GM12878 (cell line): ENCODE measurements around the gene P2RX4. TPM values are rescaled to one million over a fixed set of nuclear protein-coding genes. Genes with fewer than 3 reads are reported as not detected.
A peak's percentile ranks its signal among the peaks of the same experiment; 100 is the strongest.

Experiments
- ATAC-seq: fragments of 200-7000 bp; cut with Tn5 transposase; 3 replicates; pipeline ENCODE4 v1.9.1; 2020; ENCODE audit warnings: mild to moderate bottlenecking, moderate library complexity
- BruUV-seq: library from RNA; stranded (reverse); fragments of 400-500 nt; replicated peaks from 2 replicates; lab custom pipeline; 2021; lab: Mats Ljungman, UMichigan
- CTCF ChIA-PET: fragments of 300-600 bp; sonication (Branson Sonifier 250); formaldehyde crosslinking; extraction: SDS; loops from one replicate; lab custom pipeline; 2021; ENCODE audit warnings: inconsistent platforms; lab: Yijun Ruan, JAX
- POLR2A ChIA-PET: fragments of 350-600 bp; formaldehyde crosslinking; extraction: SDS; loops from one replicate; lab custom pipeline; 2021; ENCODE audit warnings: inconsistent platforms; lab: Charles Lee
- RAD21 ChIA-PET: fragments of 300-600 bp; sonication (Branson Sonifier 250); formaldehyde crosslinking; loops from one replicate; lab custom pipeline; 2023; ENCODE audit warnings: antibody characterized with exemption; ENCODE audit not compliant: unreplicated experiment; lab: Charles Lee
- SMC1A ChIA-PET: fragments of 300-600 bp; sonication (Branson Sonifier 250); formaldehyde crosslinking; loops from one replicate; lab custom pipeline; 2023; ENCODE audit not compliant: unreplicated experiment, uncharacterized antibody; lab: Charles Lee
- DNase-seq: peaks from one replicate; pipeline ENCODE4 v3.0.0-alpha.2; 2011; ENCODE audit warnings: low read depth, low spot score
- FAIRE-seq: peaks from 3 replicates; lab custom pipeline; 2011; peaks lifted over from hg19 to GRCh38; lab: Jason Lieb, UNC
- H2AFZ ChIP-seq: 2 replicates; pipeline ENCODE4 v1.6.0; 2011; ENCODE audit warnings: low read depth, low read length, control low read depth; ENCODE audit not compliant: control insufficient read depth
- H3K27ac ChIP-seq: 2 replicates; pipeline ENCODE4 v1.5.1; 2011; ENCODE audit warnings: control low read depth; ENCODE audit not compliant: control insufficient read depth, insufficient read depth
- H3K27me3 ChIP-seq, 2 experiments: replicated peaks in 1 of 2; 2 replicates each; pipeline versions ENCODE4 v1.6.0 to v1.6.1; 2011; ENCODE audit warnings: low read length in 1 of 2; ENCODE audit not compliant: control insufficient read depth in 2 of 2, insufficient read depth in 2 of 2
- H3K36me3 ChIP-seq, 2 experiments: 2 replicates each; pipeline ENCODE4 v1.5.1; 2011; ENCODE audit warnings: low read length in 1 of 2; ENCODE audit not compliant: control insufficient read depth in 2 of 2, insufficient read depth in 2 of 2
- H3K4me1 ChIP-seq: 2 replicates; pipeline ENCODE4 v1.6.1; 2011; ENCODE audit warnings: mild to moderate bottlenecking, low read length, moderate library complexity, mixed read lengths; ENCODE audit not compliant: control insufficient read depth, insufficient read depth
- H3K4me2 ChIP-seq: 2 replicates; pipeline ENCODE4 v1.6.0; 2011; ENCODE audit warnings: control low read depth; ENCODE audit not compliant: control insufficient read depth, insufficient read depth
- H3K4me3 ChIP-seq: fragments of 200-600 bp; sonication (generic); 2 replicates; pipeline ENCODE4 v1.5.1; 2016
- H3K79me2 ChIP-seq: 2 replicates; pipeline ENCODE4 v1.6.0; 2011; ENCODE audit warnings: low read length; ENCODE audit not compliant: control insufficient read depth, insufficient read depth
- H3K9ac ChIP-seq: 2 replicates; pipeline ENCODE4 v1.8.0; 2011; ENCODE audit warnings: low read length, control low read depth, mixed read lengths; ENCODE audit not compliant: control insufficient read depth, insufficient read depth
- H3K9me3 ChIP-seq: replicated peaks from 3 replicates; pipeline ENCODE4 v1.5.1; 2011; ENCODE audit warnings: mild to moderate bottlenecking, low read length; ENCODE audit not compliant: control insufficient read depth, insufficient read depth
- H4K20me1 ChIP-seq: 2 replicates; pipeline ENCODE4 v1.6.0; 2011; ENCODE audit not compliant: control insufficient read depth, insufficient read depth
- CEBPZ ChIP-seq: fragments of 150-350 bp; IDR thresholded peaks from 2 replicates; pipeline ENCODE4 v1.6.1; 2016; ENCODE audit warnings: low read depth, low read length
- CUX1 ChIP-seq: IDR thresholded peaks from 2 replicates; pipeline ENCODE4 v1.6.1; 2012; ENCODE audit warnings: improper control_type of control experiment, low read depth, low read length; ENCODE audit not compliant: insufficient replicate concordance
- GATAD2B ChIP-seq: fragments of 450-650 bp; conservative IDR thresholded peaks from 2 replicates; pipeline ENCODE4 v1.6.1; 2017; ENCODE audit warnings: low read depth, mild to moderate bottlenecking, moderate library complexity
- IKZF1 ChIP-seq: fragments of 450-650 bp; conservative IDR thresholded peaks from 2 replicates; pipeline ENCODE4 v1.6.1; 2017; ENCODE audit warnings: antibody characterized with exemption, mild to moderate bottlenecking
- NBN ChIP-seq: fragments of 450-650 bp; IDR thresholded peaks from 2 replicates; pipeline ENCODE4 v1.6.1; 2016
- NFXL1 ChIP-seq: fragments of 450-650 bp; IDR thresholded peaks from 2 replicates; pipeline ENCODE4 v1.6.1; 2017; ENCODE audit warnings: antibody characterized with exemption, mild to moderate bottlenecking, borderline replicate concordance
- RCOR1 ChIP-seq: conservative IDR thresholded peaks from 2 replicates; pipeline ENCODE4 v1.6.1; 2012; ENCODE audit warnings: low read depth, low read length, improper control_type of control experiment
- SP1 ChIP-seq: IDR thresholded peaks from one replicate; pipeline ENCODE4 v1.6.1; 2011; ENCODE audit warnings: low read depth, low read length
- WRNIP1 ChIP-seq: IDR thresholded peaks from 2 replicates; pipeline ENCODE4 v1.6.1; 2011; ENCODE audit warnings: low read depth, low read length, improper control_type of control experiment, borderline replicate concordance
- WGBS: methylation state at CpG from one replicate; pipeline ENCODE4 v1.1.6; 2016; ENCODE audit warnings: low lambda C conversion rate; ENCODE audit not compliant: insufficient replicate concordance, insufficient coverage; ENCODE audit errors: missing lambda C conversion rate; 5-methylcytosine and 5-hydroxymethylcytosine counted together
- in situ Hi-C: fragments of 300-500 bp; cut with MboI; formaldehyde crosslinking; loops from 9 replicates; pipeline ENCODE4 v1.14.3; 2018; ENCODE audit warnings: mixed read lengths
- intact Hi-C: fragments of 100-400 bp; cut with micrococcal nuclease; formaldehyde crosslinking; loops from one replicate; pipeline ENCODE4 v1.14.2; 2022; ENCODE audit not compliant: unreplicated experiment
- polyA plus RNA-seq, 11 experiments: library from polyadenylated mRNA; depleted of rRNA in 4 of 11; unstranded in 6 of 11; stranded (reverse) in 5 of 11; fragments of >200 nt; fragmentation: Nextera tagmentation in 4 of 11; fragmentation: Illumina TruSeq in 1 of 11; extraction: Ambion mirVana in 4 of 11; extraction: Trizol in 1 of 11; gene quantifications; 1 replicate in 1 of 11; 2 replicates in 10 of 11; pipeline versions ENCODE4 v1.2.1 to v1.2.3, GENCODE V29; 2011 to 2016; ENCODE audit warnings: inconsistent platforms in 2 of 11, missing spikeins in 2 of 11, low read depth in 1 of 11
- total RNA-seq, 4 experiments: library from RNA; depleted of rRNA in 3 of 4; stranded (reverse); fragments of >200 nt in 3 of 4; fragmentation: Illumina TruSeq in 1 of 4; extraction: Trizol in 1 of 4; gene quantifications; 2 replicates each; pipeline versions ENCODE4 v1.2.1 to v1.2.3, GENCODE V29; 2013 to 2021

The P2RX4 gene
- total and polyA plus RNA-seq, 10 of the 15 experiments (the other 5 are each of a cell fraction or from before 2014, with no cell fraction given): 9.0 to 43.4 (median 20.5) TPM

GRCh38 chr12:121259074-121259473, 49.1 kb downstream of the P2RX4 start (continued):
- no peak for TF ChIP-seq WRNIP1
- peak; percentile 41 for TF ChIP-seq SP1
- TF ChIP-seq NBN: 0 out of 2 replicates have a peak, but pooled peaks have one; percentile 26
- TF ChIP-seq CUX1: no peak
- peak; percentile 23; the same call in 1 of the 2 replicates for TF ChIP-seq IKZF1

- 62% methylated on average over 7 of the region's 7 CpGs for WGBS
- POLR2A ChIA-PET: interaction anchor here (0.8 kb wide), 1 partner anchor 9 kb away, joined by 3 read pairs; no protein-coding TSS in a partner anchor
- no peak for ATAC-seq
- no peak for DNase-seq
- RAD21 ChIA-PET: interaction anchor here (0.8 to 2.3 kb wide), 3 partner anchors 19 to 35 kb away, joined by 3 to 15 read pairs (median 4); partner anchors contain the start of gene CAMKK2
- Histone ChIP-seq H3K4me3 (no peak overlapping the region), H3K9me3 (no peaks in the 10 kb centered on the region), H3K4me2 (no peak overlapping the region), H3K27ac (no peak overlapping the region), H3K4me1 (peaks cover 5% of the 10 kb centered on the region), H3K27me3 (no peaks in the 10 kb centered on the region), H3K9ac (no peak overlapping the region), H3K36me3 (peaks cover 10 to 15% of the 10 kb centered on the region in 2 experiments), H3K79me2 (no peaks in the 10 kb centered on the region), H2AFZ (no peak overlapping the region), H4K20me1 (no peaks in the 10 kb centered on the region)
- no peak for FAIRE-seq
- TF ChIP-seq GATAD2B: no peak
- TF ChIP-seq NFXL1: no peak
- no peak for TF ChIP-seq CEBPZ
- no peak for TF ChIP-seq RCOR1
- BruUV-seq: no TSS peak
- intact Hi-C loops (no loop called here), in situ Hi-C loops (no loop called here)
- CTCF ChIA-PET: interaction anchor here (0.9 to 1.4 kb wide), 2 partner anchors 28 to 46 kb away, joined by 3 to 4 read pairs; no protein-coding TSS in a partner anchor
- SMC1A ChIA-PET: interaction anchor here (1.2 to 3.6 kb wide), 6 partner anchors 9 to 35 kb away, joined by 4 to 20 read pairs (median 8); no protein-coding TSS in a partner anchor
Observed at GRCh38 chr12:121260091-121260490, 50.2 kb downstream of the P2RX4 start.
